ENCODE data around the gene PTP4A1.
"Not testable (repeated sequence)": the region's sequence is repeated elsewhere in the genome, so short reads cannot be mapped to it uniquely, and the experiment has no call there.

The PTP4A1 gene

DNA sequence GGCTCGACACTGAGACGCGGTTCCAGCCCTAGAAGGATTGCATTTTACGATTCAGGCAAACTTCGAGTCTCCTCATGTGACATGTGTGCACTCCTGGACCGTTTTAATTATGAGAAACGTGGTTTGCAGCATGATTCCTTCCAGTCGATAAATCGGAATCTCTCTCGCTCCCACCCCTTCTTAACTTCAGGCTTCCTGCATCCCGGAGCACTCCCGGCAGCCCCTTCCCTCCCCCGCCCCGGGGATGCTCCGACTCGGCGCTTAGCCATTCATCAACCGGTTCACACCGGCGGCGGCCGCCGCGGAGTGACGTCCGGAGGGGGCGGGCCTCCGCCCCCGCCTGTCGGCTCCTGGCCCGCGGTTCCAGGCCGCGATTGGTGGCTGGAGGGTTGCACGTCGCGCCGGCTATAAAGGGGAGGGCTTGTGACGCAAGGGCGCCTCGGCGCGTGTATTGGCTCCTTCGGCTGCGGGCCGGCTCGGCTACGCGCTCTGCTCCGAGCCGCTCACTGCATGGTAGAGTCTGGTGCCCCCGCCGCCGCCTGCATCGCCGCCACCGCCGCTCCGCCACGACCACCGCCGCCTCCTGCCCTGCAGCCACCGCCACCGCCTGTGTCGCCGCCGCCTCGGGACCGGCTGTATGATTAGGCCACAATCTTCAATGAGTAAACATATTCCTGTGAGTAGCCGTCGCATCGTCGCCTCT is at the start of gene PTP4A1, which contains the start of gene LOC128125822:
PTP4A1 (plus strand) TSS at position 437 of the 703 bp plus-strand sequence. CDS start 4,401 bp downstream, outside the sequence.
LOC128125822 (plus strand) TSS at position 437 of the 703 bp plus-strand sequence.
- DNase-seq: peak; percentile 93 to 96 (median 94)

DNA sequence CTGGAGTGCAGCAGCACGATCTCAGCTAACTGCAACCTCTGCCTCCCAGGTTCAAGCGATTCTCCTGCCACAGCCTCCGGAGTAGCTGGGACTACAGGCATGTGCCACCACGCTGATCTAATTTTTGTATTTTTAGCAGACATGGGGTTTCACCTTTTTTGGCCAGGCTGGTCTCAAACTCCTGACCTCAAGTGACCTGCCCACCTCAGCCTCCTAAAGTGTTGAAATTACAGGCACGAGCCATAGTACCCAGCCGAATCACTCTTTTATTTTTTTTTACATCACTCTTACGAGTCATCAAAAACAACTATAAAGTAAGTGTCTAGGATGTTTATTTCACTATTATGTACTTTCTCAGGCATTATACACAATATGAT is 49.4 kb upstream of the PTP4A1 start:
- DNase-seq: not testable (repeated sequence)

DNA sequence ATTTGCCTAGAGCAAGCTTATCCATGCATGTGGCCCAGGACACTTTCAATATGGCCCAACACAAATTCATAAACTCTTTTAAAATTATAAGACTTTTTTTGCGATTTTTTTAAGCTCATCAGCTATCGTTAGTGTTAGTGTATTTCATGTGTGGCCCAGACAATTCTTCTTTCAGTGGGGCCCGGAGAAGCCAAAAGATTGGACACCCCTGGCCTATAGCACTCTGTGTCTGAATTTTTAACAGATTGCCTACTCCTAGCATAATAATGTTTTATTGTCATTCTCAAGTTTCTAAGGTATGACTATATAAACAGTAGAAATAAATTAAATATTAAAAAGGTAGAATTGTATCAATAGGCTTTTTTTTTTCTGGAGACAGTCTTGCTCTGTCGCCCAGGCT is 48.6 kb upstream of the PTP4A1 start:
- no peak for DNase-seq

DNA sequence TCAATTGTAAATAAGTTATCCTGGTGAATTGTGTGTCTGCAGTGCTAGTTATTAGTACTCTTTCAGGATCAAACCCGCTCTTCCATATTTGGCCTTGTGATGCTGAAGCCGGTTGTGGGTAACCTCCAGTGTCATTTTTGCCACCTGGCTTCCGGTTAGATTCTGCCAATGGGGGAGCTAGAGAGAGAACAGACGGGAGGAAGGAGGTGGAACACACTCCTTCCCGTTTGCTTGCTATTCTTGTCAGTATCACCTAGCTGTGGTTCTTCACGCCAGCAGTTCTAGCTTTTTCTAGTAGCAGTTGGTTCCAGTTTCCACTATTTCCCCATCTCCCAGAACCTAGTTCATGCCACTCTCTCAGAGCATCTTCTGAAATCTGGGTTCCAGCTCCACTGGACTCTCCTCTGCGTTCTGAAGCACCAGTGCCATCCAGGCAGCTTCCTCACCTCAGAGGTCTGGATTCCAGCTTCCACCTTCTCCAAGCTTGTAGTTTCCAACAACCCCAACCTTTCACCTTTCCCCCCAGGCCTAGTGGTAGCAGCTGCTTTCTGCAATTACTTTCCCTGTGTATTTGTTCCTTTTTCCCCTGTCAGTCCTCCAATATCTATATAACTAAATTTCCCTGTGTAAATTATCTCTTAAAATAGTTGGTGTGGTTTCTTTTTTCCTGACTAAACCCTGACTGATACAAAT is 46.9 kb upstream of the PTP4A1 start:
- no peak for DNase-seq

DNA sequence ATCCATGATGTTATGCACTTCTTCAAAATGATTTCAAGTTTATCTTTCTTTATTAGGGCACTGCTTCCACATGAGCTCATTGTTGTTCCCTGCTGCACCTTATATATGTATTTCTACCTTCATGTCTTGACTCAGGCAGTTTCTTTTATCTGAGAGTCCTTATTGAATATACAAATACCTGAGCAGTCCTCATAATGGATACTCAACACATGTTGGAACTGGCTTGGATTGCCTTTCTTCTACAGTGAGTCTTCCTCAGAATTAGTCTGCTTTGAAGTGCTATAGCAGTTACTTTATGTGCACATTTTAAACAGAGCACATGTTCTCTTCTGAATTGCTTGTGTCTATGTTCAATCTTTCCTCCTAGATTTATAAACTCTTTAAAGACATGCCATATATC is 45.3 kb upstream of the PTP4A1 start:
- DNase-seq: no peak

DNA sequence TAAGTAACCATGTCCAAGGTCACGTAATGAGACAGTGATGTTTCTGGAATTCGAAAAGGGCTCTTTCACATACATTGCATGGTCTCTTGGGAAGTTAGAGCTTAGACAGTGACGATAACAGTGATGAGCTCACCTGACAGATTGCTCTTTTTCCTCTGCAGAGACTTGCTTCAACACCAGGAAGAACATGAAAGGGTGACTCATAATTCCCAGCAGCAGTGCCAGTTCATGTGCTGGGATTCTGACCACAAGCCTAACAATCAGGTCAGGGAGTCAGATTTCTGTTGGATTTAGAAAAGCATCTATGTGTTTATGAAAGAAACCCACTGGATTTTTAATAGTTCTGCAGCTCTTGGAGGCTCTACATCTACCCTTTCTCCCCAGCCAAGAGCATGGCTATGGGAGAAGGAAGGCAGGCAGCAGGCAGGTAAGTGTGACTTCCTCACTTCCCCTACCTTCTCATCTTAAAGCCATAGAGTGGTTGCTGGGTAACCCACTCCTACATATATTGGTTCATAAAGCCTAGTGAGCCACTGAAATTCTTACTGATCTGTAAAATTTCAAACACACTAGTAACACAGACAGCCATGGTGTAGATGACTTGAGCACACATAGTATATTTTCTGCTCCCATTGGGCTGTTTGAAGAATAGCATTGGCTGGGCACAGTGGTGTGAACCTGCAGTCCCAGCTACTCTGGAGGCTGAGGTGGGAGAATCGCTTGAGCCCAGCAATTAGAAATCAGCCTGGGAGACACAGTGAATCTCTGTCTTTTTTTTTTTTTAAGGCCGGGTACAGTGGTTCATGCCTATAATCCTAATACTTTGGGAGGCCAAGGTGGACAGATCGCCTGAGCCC is 44.4 kb upstream of the PTP4A1 start:
- DNase-seq: no peak

DNA sequence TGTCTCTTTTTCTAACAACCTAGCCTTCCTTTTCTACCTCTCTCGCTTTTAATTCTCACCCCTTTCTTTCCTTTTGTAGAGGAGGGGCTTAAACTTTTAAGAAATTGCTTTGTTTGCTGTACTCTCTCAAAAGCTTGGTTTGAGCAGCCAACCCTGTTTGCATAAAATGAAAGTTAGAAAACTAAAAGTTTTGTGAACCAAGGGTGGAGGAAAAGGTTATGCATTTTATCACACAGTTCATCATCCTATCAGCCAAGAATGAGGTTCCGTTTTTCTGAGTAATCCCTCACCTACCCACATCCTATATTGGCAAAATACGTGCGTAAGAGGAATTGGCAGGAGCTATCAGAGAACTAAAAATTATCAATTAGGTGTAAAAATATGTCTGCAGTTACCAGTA is 42.8 kb upstream of the PTP4A1 start:
- no peak for DNase-seq

DNA sequence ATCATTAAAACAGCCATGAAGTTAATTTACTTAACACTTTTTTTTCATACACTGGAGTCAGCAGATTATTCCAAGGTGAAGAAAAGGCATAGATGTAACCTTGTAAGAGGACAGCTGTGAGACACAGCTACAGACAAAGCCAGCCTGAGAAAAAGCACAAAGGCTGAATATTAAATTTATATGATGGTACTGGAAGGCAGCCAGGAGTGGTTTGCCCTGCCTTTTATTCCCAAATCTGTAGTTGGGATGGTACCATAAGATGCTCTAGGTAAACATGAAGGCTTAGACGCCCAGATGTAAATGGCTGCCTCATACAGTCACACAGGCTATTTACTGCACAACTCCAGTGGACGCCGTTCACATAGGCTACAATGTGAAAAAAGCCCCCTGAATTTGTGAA is 42.1 kb upstream of the PTP4A1 start:
- DNase-seq: no peak

DNA sequence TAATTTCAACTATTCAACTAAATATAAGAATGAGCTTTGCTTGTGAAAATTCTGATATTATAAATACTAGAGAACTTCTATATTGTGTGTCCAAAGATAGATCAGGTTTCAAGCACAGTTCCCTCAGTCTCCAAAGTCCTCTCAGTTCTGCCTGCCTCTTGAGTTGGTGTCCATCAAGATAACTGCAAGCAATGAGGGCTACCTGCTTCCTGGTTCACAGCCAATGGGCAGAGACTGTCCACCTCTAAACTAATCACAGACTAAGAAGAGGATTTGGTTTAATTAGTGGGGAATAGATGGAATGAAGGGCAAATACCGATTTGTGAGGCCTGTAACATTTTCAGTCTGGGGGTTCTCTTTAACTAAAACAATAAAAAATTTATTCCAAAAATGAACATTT is 41.3 kb upstream of the PTP4A1 start:
- no peak for DNase-seq

DNA sequence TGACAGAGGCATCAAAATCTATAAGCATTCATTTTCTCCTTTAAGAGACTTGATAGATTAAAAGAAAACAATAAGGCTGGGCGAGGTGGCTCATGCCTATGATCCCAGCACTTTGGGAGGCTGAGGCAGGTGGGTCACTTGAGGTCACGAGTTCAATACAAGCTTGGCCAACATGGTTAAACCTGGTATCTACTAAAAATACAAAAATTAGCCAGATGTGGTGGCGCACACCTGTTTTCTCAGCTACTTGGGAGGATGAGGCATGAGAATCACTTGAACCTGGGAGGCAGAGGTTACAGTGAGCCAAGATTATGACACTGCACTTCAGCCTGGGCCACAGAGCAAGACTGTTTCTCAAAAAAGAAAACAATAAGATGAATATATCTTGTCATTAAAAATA is 39.3 kb upstream of the PTP4A1 start:
- no peak for DNase-seq

DNA sequence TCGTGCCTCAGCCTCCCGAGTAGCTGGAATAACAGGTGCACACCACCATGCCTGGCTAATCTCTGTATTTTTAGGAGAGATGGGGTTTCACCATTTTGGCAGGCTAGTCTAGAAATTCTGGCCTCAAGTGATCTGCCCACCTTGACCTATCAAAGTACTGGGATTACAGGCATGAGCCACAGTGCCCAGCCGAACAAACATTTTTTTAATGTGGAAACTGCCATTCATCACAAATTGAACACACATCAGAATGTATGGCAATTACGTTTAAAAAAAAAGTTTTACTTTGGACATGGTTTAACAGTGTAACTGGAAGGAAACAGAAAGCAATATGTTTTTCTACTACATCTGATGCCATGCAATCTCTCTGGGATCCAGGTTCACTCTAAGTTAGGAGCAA is 38.3 kb upstream of the PTP4A1 start:
- DNase-seq: no peak

DNA sequence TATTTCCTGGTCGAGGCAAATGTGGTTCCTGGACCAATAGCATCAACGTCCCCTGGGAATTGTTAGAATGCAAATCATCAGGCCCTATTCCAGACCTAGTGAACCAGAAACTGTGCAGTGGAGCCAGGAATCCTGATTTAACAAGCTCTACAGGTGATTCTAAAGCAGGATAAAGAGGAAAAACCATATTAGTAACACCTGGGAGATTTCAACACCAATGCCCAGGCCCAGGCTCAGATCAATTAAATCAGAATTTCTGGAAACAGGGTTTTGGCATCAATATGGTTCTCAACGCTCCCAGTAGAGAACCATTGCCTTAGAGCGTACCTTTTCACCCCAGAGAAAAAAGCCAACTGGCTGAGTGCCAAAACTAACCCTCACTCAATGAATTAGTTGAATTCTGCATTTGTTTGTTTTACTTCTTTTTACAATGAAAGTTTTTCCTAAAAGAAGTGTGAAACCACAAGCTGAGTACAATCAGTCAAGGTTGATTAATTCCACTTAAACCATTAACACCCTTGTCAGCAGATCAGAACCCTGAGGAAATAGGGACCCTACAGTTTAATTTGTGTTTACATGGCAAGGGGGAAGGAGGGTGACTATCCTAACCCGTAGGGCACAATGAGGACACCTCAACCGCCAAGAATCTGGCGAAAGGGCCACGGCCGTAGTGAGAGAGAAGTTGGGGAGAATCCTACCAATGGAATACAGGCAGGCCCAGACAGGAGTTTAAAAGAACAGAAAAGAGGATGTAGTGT is 34.9 kb upstream of the PTP4A1 start:
- DNase-seq: no peak

DNA sequence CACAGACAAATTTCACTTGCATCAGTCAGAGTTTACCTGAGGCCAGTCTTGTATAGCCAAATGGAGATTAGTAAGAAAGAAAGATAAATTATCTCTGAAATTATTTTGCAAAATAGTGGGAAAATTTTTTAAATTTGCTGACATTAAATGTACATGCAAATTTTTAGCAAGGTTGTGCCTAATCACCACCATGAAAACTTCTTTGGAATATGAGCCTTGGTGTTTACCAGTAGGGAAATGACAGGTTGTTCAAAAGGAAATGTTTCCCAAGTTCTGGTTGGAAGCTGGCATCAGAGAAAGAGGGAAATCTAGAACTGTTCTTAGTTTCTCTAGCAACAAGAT is 34.4 kb upstream of the PTP4A1 start:
- DNase-seq: no peak

DNA sequence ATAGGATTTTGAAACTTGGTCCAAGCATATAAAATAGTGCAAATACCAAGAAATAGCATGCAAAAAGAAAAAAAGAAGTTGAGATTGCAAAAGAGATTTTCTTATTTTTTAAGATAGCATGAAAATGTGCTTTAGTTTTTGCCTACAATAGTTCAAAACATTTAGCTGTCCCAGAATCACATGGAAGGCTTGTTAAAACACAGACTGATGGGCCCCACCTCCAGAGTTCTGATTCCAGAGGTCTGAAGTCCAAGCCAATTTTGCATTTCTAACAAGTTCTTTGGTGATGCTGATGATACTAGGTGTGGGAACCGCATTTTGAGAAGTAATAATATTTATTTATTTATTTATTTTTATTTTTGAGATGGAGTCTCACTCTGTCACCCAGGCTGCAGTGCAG is 33.7 kb upstream of the PTP4A1 start:
- DNase-seq: no peak

DNA sequence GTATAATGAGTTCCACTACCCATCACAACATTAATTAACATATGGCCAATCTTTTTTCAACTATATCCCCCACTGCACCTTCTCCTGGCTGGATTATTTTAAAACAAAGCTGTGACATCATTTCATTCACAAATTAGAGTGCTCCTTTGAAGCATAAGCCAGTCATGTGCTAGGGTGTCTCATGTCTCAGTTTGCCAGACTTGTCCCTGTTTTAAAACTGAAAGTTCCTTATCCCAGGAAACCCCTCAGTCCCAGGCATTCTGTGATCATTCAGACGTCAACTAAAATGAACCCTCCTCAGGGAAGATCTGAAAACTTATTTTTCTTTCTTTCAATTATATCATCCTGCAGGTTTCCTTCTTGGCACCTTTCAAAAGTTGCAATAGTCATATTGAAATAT is 29.3 kb upstream of the PTP4A1 start:
- DNase-seq: no peak

DNA sequence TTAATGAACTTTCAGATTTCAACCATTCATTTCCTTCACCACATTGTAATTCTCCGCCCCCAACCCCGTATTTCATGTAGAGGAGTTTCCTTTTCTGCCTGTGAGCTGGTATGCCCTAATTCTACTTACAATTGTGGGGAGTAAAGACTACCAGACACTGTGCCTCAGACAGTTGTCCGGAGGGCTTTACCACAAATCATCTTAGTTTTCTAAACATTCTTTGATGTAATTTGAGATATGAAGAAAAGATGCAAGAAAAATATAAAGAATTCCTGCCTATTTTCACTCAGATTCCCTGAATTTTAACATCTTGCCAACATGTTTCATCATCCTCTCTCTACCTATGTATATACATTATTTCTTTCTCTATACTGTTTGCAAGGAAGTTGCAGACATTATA is 28.3 kb upstream of the PTP4A1 start:
- no peak for DNase-seq

DNA sequence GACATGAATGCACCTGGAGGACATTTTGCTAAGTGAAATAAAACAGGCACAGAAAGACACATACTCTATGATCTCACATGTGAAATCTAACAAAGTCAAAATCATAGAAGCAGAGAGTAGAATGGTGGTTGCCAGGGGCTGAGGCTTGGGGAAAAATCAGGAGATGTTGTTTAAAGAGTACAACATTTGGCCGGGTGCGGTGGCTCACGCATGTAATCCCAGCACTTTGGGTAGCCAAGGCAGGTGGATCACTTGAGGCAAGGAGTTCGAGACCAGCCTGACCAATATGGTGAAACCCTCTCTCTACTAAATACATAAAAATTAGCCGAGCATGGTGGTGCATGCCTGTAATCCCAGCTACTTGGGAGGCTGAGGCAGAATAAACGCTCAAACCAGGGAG is 26.0 kb upstream of the PTP4A1 start:
- DNase-seq: no peak

DNA sequence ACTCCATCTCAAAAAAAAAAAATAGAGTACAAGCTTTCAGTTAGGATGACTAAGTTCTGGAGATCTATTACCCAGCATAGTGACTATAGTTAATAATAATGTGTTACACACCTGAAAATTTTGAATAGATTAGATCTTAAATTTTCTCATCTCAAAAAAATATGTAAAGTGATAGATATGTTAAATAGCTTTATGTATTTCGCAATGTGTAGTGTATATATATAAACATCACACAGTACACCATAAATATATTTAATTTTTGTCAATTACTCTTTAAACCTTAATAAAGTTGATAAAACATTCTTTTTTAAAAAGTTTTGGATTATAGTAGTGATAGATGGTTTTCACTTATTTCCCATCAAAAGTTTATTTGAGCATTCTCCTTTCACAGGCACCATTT is 25.6 kb upstream of the PTP4A1 start:
- DNase-seq: no peak

DNA sequence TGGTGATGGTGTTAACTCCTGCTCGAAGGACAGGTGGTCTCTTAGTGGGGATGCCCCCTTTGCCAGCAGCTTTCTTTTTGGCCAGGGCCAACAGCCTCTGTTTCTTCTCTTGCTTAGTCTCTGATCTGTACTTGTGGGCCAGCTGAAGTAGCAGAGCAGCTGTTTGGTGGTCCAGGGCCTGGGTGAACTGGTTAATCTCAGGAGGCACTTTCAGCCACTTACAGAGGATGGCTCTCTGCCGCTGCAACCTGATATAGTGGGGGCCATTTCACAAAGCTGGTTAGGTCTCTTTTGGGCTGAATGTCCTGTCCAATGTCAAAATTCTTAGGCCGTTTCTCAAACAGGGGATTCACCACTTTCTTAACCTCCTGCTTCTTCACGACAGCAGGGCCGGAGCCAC is 23.2 kb upstream of the PTP4A1 start:
- DNase-seq: no peak

DNA sequence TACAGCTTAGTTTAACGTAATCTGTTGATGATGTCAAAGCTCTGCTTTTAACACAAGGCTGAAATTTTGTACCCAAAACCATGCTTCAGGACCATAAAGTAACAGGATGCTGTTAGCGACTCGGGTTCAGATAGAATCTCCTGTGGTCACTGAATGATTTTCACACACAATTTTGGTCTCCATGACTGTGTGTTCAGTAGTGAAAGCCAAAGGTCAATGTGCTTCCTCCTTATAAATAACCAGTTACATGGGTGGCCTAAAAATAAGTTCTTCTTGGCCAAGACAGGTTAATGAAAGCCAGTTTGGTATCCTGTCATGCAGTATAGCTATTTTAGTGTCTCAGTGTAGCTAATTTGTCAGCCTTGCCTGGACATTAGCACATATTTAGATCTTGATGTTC is 19.1 kb upstream of the PTP4A1 start:
- DNase-seq: no peak

DNA sequence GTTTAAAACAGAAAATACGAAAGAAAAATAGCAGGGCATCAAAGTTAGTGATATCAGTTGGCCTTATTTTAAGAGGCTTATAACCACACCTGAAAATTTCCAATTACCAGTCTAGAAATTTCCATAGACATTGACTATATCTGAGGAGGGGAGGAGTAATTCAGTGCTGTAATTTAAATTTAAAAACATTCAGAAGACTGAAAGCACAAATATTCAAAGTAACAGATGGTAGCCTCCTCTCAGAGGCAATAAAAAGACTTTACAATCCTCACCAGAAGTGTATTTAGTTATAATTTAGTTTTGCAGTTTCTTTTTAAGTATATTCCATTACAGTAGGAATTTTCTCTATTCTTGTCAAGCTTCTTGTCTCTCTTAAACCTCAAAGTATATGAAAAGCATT is 18.4 kb upstream of the PTP4A1 start:
- DNase-seq: no peak

DNA sequence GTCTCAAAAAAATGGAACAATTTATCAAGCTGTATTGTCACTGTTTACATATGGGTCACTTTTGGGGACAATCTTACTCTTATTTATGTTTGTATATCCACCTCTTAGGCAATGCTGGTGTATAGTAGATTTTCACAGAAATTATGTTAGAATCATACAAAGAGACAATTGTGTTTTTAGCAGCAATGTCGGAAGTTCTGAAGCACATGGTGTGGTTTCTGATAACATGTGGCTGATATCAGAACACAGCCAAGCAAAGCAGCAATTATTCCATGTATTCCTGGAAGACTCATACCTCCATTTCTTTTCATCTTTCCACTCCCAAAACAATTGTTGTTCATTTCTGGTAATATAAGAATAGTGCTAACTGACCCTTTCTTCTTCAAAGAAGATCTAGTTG is 17.5 kb upstream of the PTP4A1 start:
- no peak for DNase-seq

DNA sequence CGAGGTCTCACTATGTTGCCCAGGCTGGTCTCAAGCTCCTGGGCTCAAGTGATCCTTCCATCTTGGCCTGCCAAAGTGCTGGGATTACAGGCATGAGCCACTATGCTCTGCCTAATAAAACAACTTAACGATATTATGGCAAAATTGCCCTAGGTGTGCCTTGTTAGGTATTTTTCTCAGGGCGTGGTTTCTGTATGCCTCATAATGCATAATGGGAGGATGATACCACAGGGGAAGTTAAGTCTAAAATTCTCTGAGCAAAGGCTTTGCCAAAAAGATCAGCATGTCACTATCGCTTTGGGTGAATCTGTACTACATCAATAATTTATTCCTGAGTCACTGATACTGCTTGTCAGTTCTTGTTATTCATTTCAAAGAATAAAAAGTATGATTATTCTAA is 15.9 kb upstream of the PTP4A1 start:
- DNase-seq: no peak

All from activated CD4-positive, CD25-positive, alpha-beta regulatory T cell (primary cell).